GM18873 (cell line): ENCODE results near the gene FCHSD2.

ENCODE experiments used
- ATAC-seq: cut with Tn5 transposase; IDR thresholded peaks from one replicate; pipeline ENCODE4 v1.9.1; 2021; ENCODE audit warnings: mild to moderate bottlenecking, moderate library complexity, moderate number of reproducible peaks; ENCODE audit not compliant: unreplicated experiment, low FRiP score

FCHSD2 gene

GRCh38 chr11:73173755-73174494 lies 31.8 kb upstream of the FCHSD2 start:
- ATAC-seq, result no peak

- ATAC-seq, result no peak
Measured at GRCh38 chr11:73172992-73173656, 31.0 kb upstream of the FCHSD2 start.

- ATAC-seq, result no peak
Measured at GRCh38 chr11:73171436-73172161, 29.5 kb upstream of the FCHSD2 start.

GRCh38 chr11:73170140-73170539 lies 28.0 kb upstream of the FCHSD2 start:
- no peak for ATAC-seq

- ATAC-seq, result no peak
Measured at GRCh38 chr11:73168925-73169579, 26.9 kb upstream of the FCHSD2 start.

GRCh38 chr11:73167363-73167954 lies 25.3 kb upstream of the FCHSD2 start:
- ATAC-seq, result no peak

- no peak for ATAC-seq
Measured at GRCh38 chr11:73164803-73165540, 22.9 kb upstream of the FCHSD2 start.

- ATAC-seq, result no peak
Measured at GRCh38 chr11:73163638-73164174, 21.6 kb upstream of the FCHSD2 start.

GRCh38 chr11:73162196-73162740 lies 20.1 kb upstream of the FCHSD2 start:
- ATAC-seq, result no peak

GRCh38 chr11:73160005-73160760 lies 18.1 kb upstream of the FCHSD2 start:
- no peak for ATAC-seq

GRCh38 chr11:73159297-73159696 lies 17.2 kb upstream of the FCHSD2 start:
- no peak for ATAC-seq

- no peak for ATAC-seq
Measured at GRCh38 chr11:73158356-73159051, 16.4 kb upstream of the FCHSD2 start.

GRCh38 chr11:73157101-73158010 lies 15.2 kb upstream of the FCHSD2 start:
- ATAC-seq, result no peak

- no peak for ATAC-seq
Measured at GRCh38 chr11:73156686-73157085, 14.6 kb upstream of the FCHSD2 start.

- ATAC-seq, result no peak
Measured at GRCh38 chr11:73156114-73156513, 14.0 kb upstream of the FCHSD2 start.

GRCh38 chr11:73155102-73155501 lies 13.0 kb upstream of the FCHSD2 start:
- no peak for ATAC-seq

GRCh38 chr11:73154178-73154577 lies 12.1 kb upstream of the FCHSD2 start:
- ATAC-seq, result peak; percentile 52
